Ovary (tissue), 9 donors: ENCODE data around the gene RXRB. TPM values are rescaled to one million over a fixed set of nuclear protein-coding genes. Genes with fewer than 3 reads are reported as not detected.

Experiments used
- DNase-seq, 5 donors: peaks; one replicate each; pipeline ENCODE4 v3.0.0-alpha.2; 2019 to 2020
- H3K27ac ChIP-seq, 2 donors: fragments of 200-600 bp; one replicate each; pipeline versions ENCODE4 v1.5.1 to v1.8.0; 2019 to 2022
- H3K27me3 ChIP-seq: fragments of 200-600 bp; one replicate; pipeline ENCODE4 v1.8.0; 2022
- H3K36me3 ChIP-seq: fragments of 200-600 bp; sonication (generic); one replicate; pipeline ENCODE4 v1.5.1; 2019
- H3K4me1 ChIP-seq: one replicate; pipeline ENCODE4 v1.8.1; 2013; ENCODE audit warnings: mild to moderate bottlenecking, moderate library complexity; ENCODE audit not compliant: insufficient read depth
- H3K4me3 ChIP-seq: fragments of 200-600 bp; sonication (generic); one replicate; pipeline ENCODE4 v1.5.1; 2017
- H3K9me3 ChIP-seq, 2 donors: fragments of 200-600 bp in 1 of 2; sonication (generic) in 1 of 2; one replicate each; pipeline versions ENCODE4 v1.5.1 to v1.8.1; 2013 to 2019; ENCODE audit warnings: mild to moderate bottlenecking in 1 of 2, moderate library complexity in 1 of 2
- EP300 ChIP-seq: sonication (generic); formaldehyde crosslinking; IDR thresholded peaks from one replicate; pipeline ENCODE4 v1.6.1; 2017; ENCODE audit warnings: antibody characterized with exemption
- POLR2A ChIP-seq: fragments of 450-650 bp; IDR thresholded peaks from one replicate; pipeline ENCODE4 v1.6.1; 2017; ENCODE audit warnings: antibody characterized with exemption, mild to moderate bottlenecking, moderate library complexity
- WGBS, 3 donors: extraction: QIAGEN DNeasy Blood & Tissue Kit in 1 of 3; methylation state at CpG; one replicate each; pipeline versions ENCODE4 v1.1.5 to v1.1.7; 2013 to 2017; 5-methylcytosine and 5-hydroxymethylcytosine counted together
- intact Hi-C, 4 donors: fragments of 100-400 bp; cut with DNase I; formaldehyde crosslinking; loops; one replicate each; pipeline versions ENCODE4 v1.11.0 to v1.15.1; 2022 to 2023
- polyA plus RNA-seq, 2 donors: library from polyadenylated mRNA; stranded (reverse); fragments of 200-250 nt in 1 of 2; fragments of 350-450 nt in 1 of 2; fragmentation: Illumina TruSeq in 1 of 2; extraction: RNeasy Lipid Tissue Mini Kit (QIAGEN cat#74804) in 1 of 2; gene quantifications; one replicate each; pipeline ENCODE4 v1.2.3, GENCODE V29; 2013 to 2014
- total RNA-seq, 7 donors: library from RNA; depleted of rRNA in 2 of 7; stranded (reverse); fragments of >200 nt in 2 of 7; fragmentation: NEBNext Ultra II Directional in 3 of 7; extraction: Animal tissue kit (Norgen Biotek cat#: 25700) in 3 of 7; gene quantifications; one replicate each; pipeline versions ENCODE4 v1.1.0 to v1.2.4, GENCODE V29; 2016 to 2023
- TF ChIP-seq, protein P1 (sequence below), 3 donors: fragments of 450-650 bp in 2 of 3; fragments of 200-600 bp in 1 of 3; IDR thresholded peaks; one replicate each; pipeline versions ENCODE4 v1.5.1 to v1.8.0; 2016 to 2022; ENCODE audit warnings: antibody characterized with exemption in 3 of 3, mild to moderate bottlenecking in 1 of 3
- donor health status: DM: no; HTN: no; CAD: no; lungs with moderate emphysema.
- donor health status: DM: no; HTN: no; CAD: no.
- donor health status: Bipolar disorder and iron deficiency.
- donor health status: DM: yes; HTN: yes; CAD: no.
- donor health status: DM: no; HTN: no; CAD: no.
- donor health status: DM: yes; HTN: yes; CAD: no.

The RXRB gene
- total and polyA plus RNA-seq, 9 donors, result 19.8 to 54.0 (median 48.5) TPM

DNA sequence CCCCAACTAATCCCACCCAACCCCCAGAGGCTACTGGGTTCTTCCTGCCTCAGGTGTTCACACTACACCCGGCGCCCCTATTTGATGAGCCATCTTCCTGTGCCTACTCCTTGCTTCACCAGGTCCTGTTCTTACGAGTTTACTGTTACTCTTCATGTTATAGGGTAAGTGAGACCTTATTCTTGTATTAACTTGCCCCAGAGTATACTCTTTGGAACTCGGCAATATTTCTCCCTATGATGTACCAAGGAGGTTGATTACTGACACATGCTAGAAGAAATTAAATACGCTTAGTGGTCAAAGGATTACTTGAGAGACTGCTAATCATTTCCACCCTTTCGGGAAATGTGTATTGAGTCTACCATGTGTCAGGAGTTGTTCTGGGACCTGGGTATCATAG lies 16.8 kb upstream of the RXRB start:
- Histone ChIP-seq H3K36me3 (no peaks in the 10 kb centered on the region), H3K4me3 (no peak overlapping the region), H3K27ac (no peak overlapping the region), H3K27me3 (no peaks in the 10 kb centered on the region), H3K9me3 (no peaks in the 10 kb centered on the region), H3K4me1 (peaks cover 11% of the 10 kb centered on the region)
- TF ChIP-seq EP300 (no peak), POLR2A (no peak)
- TF ChIP-seq, protein P1, sequence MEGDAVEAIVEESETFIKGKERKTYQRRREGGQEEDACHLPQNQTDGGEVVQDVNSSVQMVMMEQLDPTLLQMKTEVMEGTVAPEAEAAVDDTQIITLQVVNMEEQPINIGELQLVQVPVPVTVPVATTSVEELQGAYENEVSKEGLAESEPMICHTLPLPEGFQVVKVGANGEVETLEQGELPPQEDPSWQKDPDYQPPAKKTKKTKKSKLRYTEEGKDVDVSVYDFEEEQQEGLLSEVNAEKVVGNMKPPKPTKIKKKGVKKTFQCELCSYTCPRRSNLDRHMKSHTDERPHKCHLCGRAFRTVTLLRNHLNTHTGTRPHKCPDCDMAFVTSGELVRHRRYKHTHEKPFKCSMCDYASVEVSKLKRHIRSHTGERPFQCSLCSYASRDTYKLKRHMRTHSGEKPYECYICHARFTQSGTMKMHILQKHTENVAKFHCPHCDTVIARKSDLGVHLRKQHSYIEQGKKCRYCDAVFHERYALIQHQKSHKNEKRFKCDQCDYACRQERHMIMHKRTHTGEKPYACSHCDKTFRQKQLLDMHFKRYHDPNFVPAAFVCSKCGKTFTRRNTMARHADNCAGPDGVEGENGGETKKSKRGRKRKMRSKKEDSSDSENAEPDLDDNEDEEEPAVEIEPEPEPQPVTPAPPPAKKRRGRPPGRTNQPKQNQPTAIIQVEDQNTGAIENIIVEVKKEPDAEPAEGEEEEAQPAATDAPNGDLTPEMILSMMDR (IDR thresholded peaks at IDR 0.05), result no peak
- 88 to 89% (median 88%) methylated on average over 6 of the region's 6 CpGs for WGBS, 3 donors
- no peak for DNase-seq
- intact Hi-C loops, result no loop called here

DNA sequence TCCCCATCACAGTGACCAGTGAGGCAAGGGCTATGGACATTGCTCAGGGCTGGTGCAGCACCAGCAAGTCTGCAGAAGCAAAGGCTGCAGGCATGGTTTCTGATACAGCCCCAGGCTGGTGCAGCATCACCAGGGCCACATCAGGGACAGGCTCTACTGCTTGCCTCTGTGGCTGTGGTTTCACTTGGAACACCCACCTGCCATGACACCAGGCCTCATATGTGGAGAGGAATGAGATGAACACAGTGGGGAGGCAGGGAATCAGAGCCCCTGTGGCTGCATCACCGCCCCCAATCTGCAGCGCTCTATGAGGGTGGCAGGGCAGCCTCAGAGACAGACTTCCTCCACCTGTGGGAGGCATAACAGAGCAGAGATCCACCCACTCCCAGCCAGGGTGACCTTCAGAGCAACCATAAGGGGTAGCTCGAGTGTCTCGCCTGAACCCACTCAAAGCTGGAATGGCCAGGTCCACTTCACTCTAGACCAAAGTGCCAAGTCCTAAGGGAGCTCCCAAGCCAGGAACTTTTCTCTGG lies 15.7 kb upstream of the RXRB start:
- DNase-seq, result no peak
- Histone ChIP-seq H3K4me3 (no peak overlapping the region), H3K36me3 (no peaks in the 10 kb centered on the region), H3K4me1 (peaks cover 11% of the 10 kb centered on the region), H3K9me3 (no peaks in the 10 kb centered on the region), H3K27ac (no peak overlapping the region), H3K27me3 (no peaks in the 10 kb centered on the region)
- TF ChIP-seq POLR2A, result no peak
- TF ChIP-seq, protein P1 (IDR thresholded peaks at IDR 0.05), result no peak
- no peak for TF ChIP-seq EP300
- intact Hi-C loops, result no loop called here
- 73 to 88% (median 77%) methylated on average over 4 of the region's 4 CpGs for WGBS, 3 donors

DNA sequence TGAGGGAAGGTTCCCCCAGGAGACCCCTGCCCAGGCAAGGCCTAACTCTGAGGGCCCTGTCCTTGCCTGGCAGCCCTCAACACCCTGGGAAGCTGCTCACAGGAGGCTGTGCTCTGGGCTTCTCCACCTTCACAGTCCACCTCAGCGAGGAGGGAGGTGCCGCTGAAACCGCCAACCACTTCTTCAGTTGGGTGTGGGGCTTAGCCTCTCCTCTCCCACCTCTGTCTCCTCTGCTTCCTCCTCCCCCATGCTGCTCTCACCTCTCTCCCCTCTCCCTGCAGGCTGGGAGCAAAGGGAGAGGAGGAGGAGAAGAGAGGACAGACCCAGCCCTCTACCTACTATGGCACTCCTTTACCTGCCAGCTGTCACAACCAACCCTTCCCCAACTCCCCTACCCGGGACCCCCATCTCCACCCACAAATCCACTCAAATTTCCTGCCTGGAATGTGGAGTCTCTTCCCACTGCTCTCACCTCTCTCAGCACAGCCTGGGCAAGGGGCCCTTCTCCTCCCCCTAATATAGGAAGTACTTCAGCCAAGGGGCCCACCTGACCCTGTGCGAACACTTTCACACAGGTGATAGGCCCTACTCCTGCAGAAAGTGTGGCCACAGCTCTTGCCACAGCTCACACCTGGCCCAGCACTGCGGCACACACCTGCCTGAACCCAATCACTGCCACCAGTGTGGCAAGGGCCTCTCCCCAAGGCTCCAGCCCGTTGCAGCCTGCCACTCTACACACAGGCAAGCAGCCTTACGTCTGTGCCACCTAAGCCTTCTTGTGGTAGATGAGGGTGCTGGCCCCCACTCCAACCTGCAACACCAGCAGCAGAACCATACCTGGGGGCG lies 15.0 kb upstream of the RXRB start:
- Histone ChIP-seq H3K9me3 (no peaks in the 10 kb centered on the region), H3K36me3 (no peaks in the 10 kb centered on the region), H3K27ac (no peak overlapping the region), H3K4me3 (no peak overlapping the region), H3K4me1 (peaks cover 11% of the 10 kb centered on the region), H3K27me3 (no peaks in the 10 kb centered on the region)
- DNase-seq, result no peak
- WGBS, 3 donors, result 65 to 79% (median 76%) methylated on average over 9 of the region's 9 CpGs
- TF ChIP-seq, protein P1 (IDR thresholded peaks at IDR 0.05), result no peak
- no peak for TF ChIP-seq EP300
- intact Hi-C loops, result no loop called here

DNA sequence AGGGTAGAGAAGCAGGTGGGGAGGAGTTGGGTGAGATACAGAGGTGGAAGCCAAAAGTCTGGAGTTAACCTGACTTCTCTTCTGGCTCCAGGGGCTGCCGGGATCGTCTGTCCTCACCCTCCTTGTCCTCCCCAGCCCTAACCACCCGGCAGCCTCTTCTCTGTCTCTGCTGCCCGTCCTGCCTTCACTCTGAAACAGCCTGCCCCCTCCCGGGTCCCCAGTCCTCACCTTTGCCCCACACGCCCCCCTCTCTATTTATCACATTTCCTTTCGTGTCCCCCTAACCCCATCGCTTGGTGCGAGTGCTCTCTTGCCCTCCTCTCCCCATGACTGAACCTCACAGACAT lies 13.5 kb upstream of the RXRB start:
- H3K4me1 ChIP-seq, result peaks cover 11% of the 10 kb centered on the region
- no peaks in the 10 kb centered on the region for H3K36me3 ChIP-seq
- 8 to 17% (median 13%) methylated on average over 9 of the region's 9 CpGs for WGBS, 3 donors
- H3K4me3 ChIP-seq, result peak overlapping the region; percentile 36
- intact Hi-C loops, result no loop called here
- TF ChIP-seq, protein P1 (IDR thresholded peaks at IDR 0.05), result no peak
- TF ChIP-seq EP300 (no peak), POLR2A (no peak)
- no peaks in the 10 kb centered on the region for H3K9me3 ChIP-seq
- no peaks in the 10 kb centered on the region for H3K27me3 ChIP-seq
- no peak overlapping the region for H3K27ac ChIP-seq
- DNase-seq, result no peak
